Neuronal stem cell (in vitro differentiated cells): Measurements from ENCODE around the gene MEF2B.

Experiments
- DNase-seq: peaks from one replicate; pipeline ENCODE4 v3.0.0-alpha.2; 2013; ENCODE audit warnings: low spot score
- H2AFZ ChIP-seq: one replicate; pipeline ENCODE4 v1.6.1; 2013; ENCODE audit warnings: mild to moderate bottlenecking, low read length, inconsistent platforms
- H2AK5ac ChIP-seq: 2 replicates; pipeline ENCODE4 v1.6.1; 2013; ENCODE audit warnings: low read depth, mild to moderate bottlenecking, inconsistent platforms, low read length, moderate library complexity, mixed read lengths
- H2BK120ac ChIP-seq: 2 replicates; pipeline ENCODE4 v1.6.1; 2013; ENCODE audit warnings: low read depth, mild to moderate bottlenecking, inconsistent platforms, low read length, moderate library complexity, mixed read lengths
- H2BK12ac ChIP-seq: one replicate; pipeline ENCODE4 v1.6.1; 2013; ENCODE audit warnings: low read length, inconsistent platforms
- H2BK15ac ChIP-seq: 2 replicates; pipeline ENCODE4 v1.6.1; 2013; ENCODE audit warnings: mild to moderate bottlenecking, low read length, inconsistent platforms, mixed read lengths
- H2BK5ac ChIP-seq: one replicate; pipeline ENCODE4 v1.6.1; 2013; ENCODE audit warnings: inconsistent platforms, mild to moderate bottlenecking, low read length, moderate library complexity
- H3K14ac ChIP-seq: one replicate; pipeline ENCODE4 v1.6.1; 2013; ENCODE audit warnings: low read length, inconsistent platforms
- H3K18ac ChIP-seq: 2 replicates; pipeline ENCODE4 v1.6.1; 2013; ENCODE audit warnings: low read length, inconsistent platforms
- H3K23ac ChIP-seq: 2 replicates; pipeline ENCODE4 v1.6.1; 2013; ENCODE audit warnings: low read depth, mild to moderate bottlenecking, mixed read lengths, low read length, inconsistent platforms; ENCODE audit not compliant: poor library complexity
- H3K27ac ChIP-seq: replicated peaks from 3 replicates; pipeline ENCODE4 v1.5.1; 2013; ENCODE audit warnings: low read length, inconsistent platforms
- H3K27me3 ChIP-seq, 3 experiments: 2 replicates each; pipeline ENCODE4 v1.6.1; 2013; ENCODE audit warnings: low read length in 3 of 3, mild to moderate bottlenecking in 2 of 3, inconsistent platforms in 1 of 3, low read depth in 1 of 3, mixed read lengths in 1 of 3, moderate library complexity in 1 of 3; ENCODE audit not compliant: control insufficient read depth in 3 of 3, insufficient read depth in 3 of 3
- H3K36me3 ChIP-seq, 2 donors: replicated peaks in 1 of 2; 2 replicates each; pipeline ENCODE4 v1.6.1; 2013; ENCODE audit warnings: low read length in 2 of 2; ENCODE audit not compliant: control insufficient read depth in 2 of 2, insufficient read depth in 2 of 2
- H3K4ac ChIP-seq: 2 replicates; pipeline ENCODE4 v1.6.1; 2013; ENCODE audit warnings: inconsistent platforms, mild to moderate bottlenecking, low read length, moderate library complexity
- H3K4me1 ChIP-seq, 2 donors: 1 replicate in 1 of 2; 2 replicates in 1 of 2; pipeline ENCODE4 v1.6.1; 2013; ENCODE audit warnings: low read length in 2 of 2, low read depth in 1 of 2; ENCODE audit not compliant: control insufficient read depth in 2 of 2, insufficient read depth in 1 of 2
- H3K4me2 ChIP-seq: one replicate; pipeline ENCODE4 v1.6.1; 2013; ENCODE audit warnings: mild to moderate bottlenecking, low read length, inconsistent platforms; ENCODE audit not compliant: insufficient read depth, poor library complexity, severe bottlenecking
- H3K4me3 ChIP-seq, 2 donors: 2 replicates each; pipeline ENCODE4 v1.5.1; 2013; ENCODE audit warnings: low read length in 2 of 2, mild to moderate bottlenecking in 2 of 2, inconsistent platforms in 1 of 2, moderate library complexity in 1 of 2
- H3K79me1 ChIP-seq: one replicate; pipeline ENCODE4 v1.6.1; 2013; ENCODE audit warnings: low read depth, mild to moderate bottlenecking, inconsistent platforms, low read length, moderate library complexity
- H3K9ac ChIP-seq: one replicate; pipeline ENCODE4 v1.6.1; 2013; ENCODE audit warnings: mild to moderate bottlenecking, low read depth, low read length, inconsistent platforms; ENCODE audit not compliant: poor library complexity
- H3K9me3 ChIP-seq, 2 donors: replicated peaks in 1 of 2; 2 replicates each; pipeline versions ENCODE3 to v1.6.1; 2013; ENCODE audit warnings: low read length in 2 of 2, mild to moderate bottlenecking in 2 of 2, inconsistent platforms in 1 of 2, low read depth in 1 of 2, mixed read lengths in 1 of 2, moderate library complexity in 1 of 2; ENCODE audit not compliant: control insufficient read depth in 2 of 2, insufficient read depth in 1 of 2
- H4K8ac ChIP-seq: one replicate; pipeline ENCODE4 v1.6.1; 2013; ENCODE audit warnings: low read depth, mild to moderate bottlenecking, inconsistent platforms, low read length, moderate library complexity
- H4K91ac ChIP-seq: one replicate; pipeline ENCODE4 v1.6.1; 2013; ENCODE audit warnings: low read length, low read depth, mild to moderate bottlenecking, inconsistent platforms; ENCODE audit not compliant: poor library complexity
- WGBS, 2 donors: extraction: QIAGEN DNeasy Blood & Tissue Kit; methylation state at CpG; one replicate each; pipeline ENCODE4 v1.1.7; 2013; ENCODE audit warnings: missing lambda C conversion rate in 2 of 2, mixed read lengths in 1 of 2; ENCODE audit not compliant: insufficient read length in 2 of 2, insufficient replicate concordance in 1 of 2; ENCODE audit errors: extremely low coverage in 2 of 2; 5-methylcytosine and 5-hydroxymethylcytosine counted together

Gene MEF2B

GRCh38 chr19:19211499-19212420 lies 41.7 kb upstream of the MEF2B start, which contains the start of gene NCAN:
Gene NCAN (plus strand): TSS chr19:19211958. CDS start chr19:19216954, 4,996 bp downstream.
- Histone ChIP-seq H3K18ac (peak within 1 kb of the TSS; percentile 60), H3K23ac (peak within 1 kb of the TSS; percentile 68), H3K27me3 (peaks cover 0 to 34% (median 0%) of the 10 kb centered on the region in 3 experiments), H4K91ac (no peak within 1 kb of the TSS), H3K14ac (peak within 1 kb of the TSS; percentile 9), H3K4me3 (peak within 1 kb of the TSS; percentile 52 to 74), H2BK5ac (no peak within 1 kb of the TSS), H2AK5ac (no peak within 1 kb of the TSS), H3K4me2 (peak within 1 kb of the TSS; percentile 67), H3K36me3 (peaks cover 0 to 8% of the 10 kb centered on the region in 2 donors), H3K79me1 (peaks cover 2% of the 10 kb centered on the region), H3K27ac (no peak within 1 kb of the TSS), H2BK12ac (no peak within 1 kb of the TSS), H3K9me3 (peaks cover 0 to 6% of the 10 kb centered on the region in 2 donors), H2BK120ac (no peak within 1 kb of the TSS), H3K4ac (no peak within 1 kb of the TSS), H2BK15ac (no peak within 1 kb of the TSS), H2AFZ (peak within 1 kb of the TSS; percentile 88), H4K8ac (no peak within 1 kb of the TSS), H3K4me1 (peaks cover 13 to 23% of the 10 kb centered on the region in 2 donors), H3K9ac (peak within 1 kb of the TSS; percentile 34)
- no CpG with 5 or more reads among the region's 54 CpGs for WGBS, 2 donors
- DNase-seq, result peak; percentile 42

DNA sequence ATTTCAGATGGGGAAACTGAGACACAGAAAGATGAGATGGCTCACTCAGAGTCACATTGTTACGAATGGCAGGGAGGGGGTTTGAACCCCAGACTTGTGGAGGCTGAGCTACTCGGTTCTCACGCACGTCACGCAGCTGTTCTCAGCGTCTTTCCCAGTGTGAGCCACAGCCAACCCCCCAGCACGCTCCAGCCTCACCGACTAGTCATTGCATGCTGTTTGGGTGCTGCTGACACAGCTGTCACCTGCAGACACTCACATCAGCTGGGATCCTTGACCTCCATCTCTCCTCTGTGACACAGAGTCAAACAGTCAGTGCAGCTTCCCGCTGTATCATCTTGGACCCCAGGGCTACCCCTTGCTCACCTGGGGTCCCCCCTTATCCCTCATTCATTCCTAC lies 39.3 kb upstream of the MEF2B start:
- H2AK5ac ChIP-seq, result no peak overlapping the region
- no peak overlapping the region for H3K14ac ChIP-seq
- DNase-seq, result no peak
- H3K23ac ChIP-seq, result no peak overlapping the region
- H4K91ac ChIP-seq, result no peak overlapping the region
- H4K8ac ChIP-seq, result no peak overlapping the region
- peak overlapping the region in 1 of 2 donors; percentile 52 for H3K4me3 ChIP-seq
- no peak overlapping the region for H3K4me2 ChIP-seq
- no peak overlapping the region for H3K9ac ChIP-seq
- H2BK5ac ChIP-seq, result no peak overlapping the region
- H3K27me3 ChIP-seq, result peaks cover 0 to 31% (median 0%) of the 10 kb centered on the region in 3 experiments
- no peak overlapping the region for H2BK120ac ChIP-seq
- H2AFZ ChIP-seq, result no peak overlapping the region
- no peak overlapping the region for H3K27ac ChIP-seq
- no peak overlapping the region for H2BK15ac ChIP-seq
- H3K79me1 ChIP-seq, result peaks cover 2% of the 10 kb centered on the region
- no peak overlapping the region for H3K18ac ChIP-seq
- no CpG with 5 or more reads among the region's 9 CpGs for WGBS, 2 donors
- peaks cover 16 to 25% of the 10 kb centered on the region in 2 donors for H3K4me1 ChIP-seq
- H3K36me3 ChIP-seq, result no peaks in the 10 kb centered on the region
- peaks cover 0 to 6% of the 10 kb centered on the region in 2 donors for H3K9me3 ChIP-seq
- no peak overlapping the region for H2BK12ac ChIP-seq
- no peak overlapping the region for H3K4ac ChIP-seq

DNA sequence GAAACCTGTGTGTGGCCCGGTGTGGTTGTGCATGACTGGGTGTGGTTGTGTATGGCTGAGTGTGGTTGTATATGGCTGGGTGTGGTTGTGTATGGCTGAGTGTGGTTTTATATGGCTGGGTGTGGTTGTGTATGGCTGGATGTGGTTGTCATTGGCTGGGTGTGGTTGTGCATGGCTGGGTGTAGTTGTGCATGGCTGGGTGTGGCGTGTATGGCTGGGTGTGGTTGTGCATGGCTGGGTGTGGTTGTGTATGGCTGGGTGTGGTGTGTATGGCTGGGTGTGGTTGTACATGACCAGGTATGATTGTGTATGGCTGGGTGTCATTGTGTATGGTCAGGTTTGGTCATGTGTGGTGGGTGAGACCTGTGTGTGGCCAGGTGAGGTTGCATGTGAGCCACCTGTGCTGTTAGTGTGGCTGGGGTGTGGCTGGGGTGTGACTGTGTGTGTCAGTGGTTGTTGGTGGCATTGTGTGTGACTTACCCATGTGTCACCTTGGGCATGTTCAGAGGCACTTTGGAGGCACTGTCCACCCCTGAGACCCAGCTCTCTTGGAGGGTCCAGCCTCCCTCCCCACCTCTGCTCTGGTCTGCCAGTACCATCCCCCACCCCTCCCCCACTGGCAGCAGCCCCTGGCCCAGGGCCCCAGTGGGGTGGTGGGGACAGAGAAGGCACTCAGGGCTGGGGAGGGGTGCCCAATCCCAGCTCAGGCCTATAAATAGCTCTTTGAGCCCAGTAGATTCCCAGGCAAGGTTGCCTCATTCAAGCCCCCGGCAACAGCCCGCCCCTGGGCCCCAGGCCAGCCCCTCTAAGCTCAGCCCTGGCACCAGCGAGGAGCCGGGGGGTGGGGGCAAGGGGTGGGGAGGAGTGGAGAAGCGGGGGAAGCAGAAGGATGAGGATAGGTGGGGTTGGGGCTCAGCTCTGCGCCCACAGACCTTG lies 37.8 kb upstream of the MEF2B start:
- H3K4me2 ChIP-seq, result no peak overlapping the region
- H3K27ac ChIP-seq, result no peak overlapping the region
- H2AK5ac ChIP-seq, result no peak overlapping the region
- no peak overlapping the region for H2BK5ac ChIP-seq
- peaks cover 0 to 18% (median 0%) of the 10 kb centered on the region in 3 experiments for H3K27me3 ChIP-seq
- no peak overlapping the region for H2BK15ac ChIP-seq
- no peak overlapping the region for H2BK120ac ChIP-seq
- DNase-seq, result no peak
- no CpG with 5 or more reads among the region's 8 CpGs for WGBS, 2 donors
- H2BK12ac ChIP-seq, result no peak overlapping the region
- H3K23ac ChIP-seq, result peak overlapping the region; percentile 62
- peaks cover 0 to 4% of the 10 kb centered on the region in 2 donors for H3K9me3 ChIP-seq
- no peak overlapping the region for H2AFZ ChIP-seq
- H3K79me1 ChIP-seq, result peaks cover 2% of the 10 kb centered on the region
- H3K18ac ChIP-seq, result no peak overlapping the region
- no peak overlapping the region for H4K8ac ChIP-seq
- H3K4me1 ChIP-seq, result peaks cover 13 to 14% of the 10 kb centered on the region in 2 donors
- H3K9ac ChIP-seq, result peak overlapping the region; percentile 9
- no peak overlapping the region for H3K4me3 ChIP-seq
- no peak overlapping the region for H4K91ac ChIP-seq
- H3K14ac ChIP-seq, result no peak overlapping the region
- no peak overlapping the region for H3K4ac ChIP-seq
- H3K36me3 ChIP-seq, result peaks cover 0 to 1% of the 10 kb centered on the region in 2 donors
